DND-41 (cell line): ENCODE data around the gene CTCF.
"Not testable (repeated sequence)": the region's sequence is repeated elsewhere in the genome, so short reads cannot be mapped to it uniquely, and the experiment has no call there.

Experiments used
- ATAC-seq: fragments of 200-7000 bp; cut with Tn5 transposase; 3 replicates; pipeline ENCODE4 v1.9.1; 2021; ENCODE audit warnings: low read depth; ENCODE audit not compliant: insufficient read depth
- DNase-seq: peaks from one replicate; pipeline ENCODE4 v3.0.0-alpha.2; 2020
- H2AFZ ChIP-seq: 2 replicates; pipeline ENCODE4 v1.6.0; 2012; ENCODE audit warnings: low read depth, low read length
- H3K27ac ChIP-seq: 2 replicates; pipeline ENCODE4 v1.5.1; 2012; ENCODE audit warnings: low read length, inconsistent platforms
- H3K27me3 ChIP-seq: fragments of 200-600 bp; sonication (generic); 2 replicates; pipeline ENCODE4 v1.6.0; 2012; ENCODE audit warnings: low read length, mild to moderate bottlenecking, inconsistent platforms; ENCODE audit not compliant: insufficient read depth, poor library complexity
- H3K36me3 ChIP-seq: 2 replicates; pipeline ENCODE4 v1.5.1; 2012; ENCODE audit warnings: low read length, inconsistent platforms; ENCODE audit not compliant: insufficient read depth
- H3K4me1 ChIP-seq: 2 replicates; pipeline ENCODE4 v1.5.1; 2012; ENCODE audit warnings: mild to moderate bottlenecking, low read length; ENCODE audit not compliant: insufficient read depth
- H3K4me2 ChIP-seq: 2 replicates; pipeline ENCODE4 v1.6.0; 2012; ENCODE audit warnings: mild to moderate bottlenecking, moderate library complexity, low read length, inconsistent platforms; ENCODE audit not compliant: insufficient read depth
- H3K4me3 ChIP-seq, 2 experiments: fragments of 200-600 bp in 1 of 2; shearing (Covaris generic) in 1 of 2; 2 replicates each; pipeline ENCODE4 v1.5.1; 2012 to 2016; ENCODE audit warnings: inconsistent platforms in 2 of 2, low read length in 2 of 2, mild to moderate bottlenecking in 2 of 2, low read depth in 1 of 2, moderate library complexity in 1 of 2
- H3K79me2 ChIP-seq: 2 replicates; pipeline ENCODE4 v1.6.0; 2012; ENCODE audit warnings: low read length, inconsistent platforms; ENCODE audit not compliant: insufficient read depth
- H3K9ac ChIP-seq: 2 replicates; pipeline ENCODE4 v1.6.0; 2012; ENCODE audit warnings: low read depth, mild to moderate bottlenecking, inconsistent platforms, low read length, moderate library complexity
- H3K9me3 ChIP-seq: 2 replicates; pipeline ENCODE4 v1.5.1; 2012; ENCODE audit warnings: low read length, moderate library complexity, mild to moderate bottlenecking, inconsistent platforms; ENCODE audit not compliant: insufficient read depth, severe bottlenecking
- H4K20me1 ChIP-seq: 2 replicates; pipeline ENCODE4 v1.6.0; 2012; ENCODE audit warnings: low read length; ENCODE audit not compliant: insufficient read depth
- EZH2 ChIP-seq: IDR thresholded peaks from 3 replicates; pipeline ENCODE4 v1.6.1; 2012; ENCODE audit warnings: borderline replicate concordance, low read depth, mild to moderate bottlenecking, moderate library complexity, low read length, inconsistent platforms; ENCODE audit not compliant: severe bottlenecking
- TF ChIP-seq, protein P1 (sequence below): IDR thresholded peaks from 2 replicates; pipeline ENCODE4 v1.5.1; 2012; ENCODE audit warnings: borderline replicate concordance, low read length, moderate library complexity, mild to moderate bottlenecking; ENCODE audit not compliant: poor library complexity, severe bottlenecking; ENCODE audit errors: extremely low read depth

The CTCF gene

DNA sequence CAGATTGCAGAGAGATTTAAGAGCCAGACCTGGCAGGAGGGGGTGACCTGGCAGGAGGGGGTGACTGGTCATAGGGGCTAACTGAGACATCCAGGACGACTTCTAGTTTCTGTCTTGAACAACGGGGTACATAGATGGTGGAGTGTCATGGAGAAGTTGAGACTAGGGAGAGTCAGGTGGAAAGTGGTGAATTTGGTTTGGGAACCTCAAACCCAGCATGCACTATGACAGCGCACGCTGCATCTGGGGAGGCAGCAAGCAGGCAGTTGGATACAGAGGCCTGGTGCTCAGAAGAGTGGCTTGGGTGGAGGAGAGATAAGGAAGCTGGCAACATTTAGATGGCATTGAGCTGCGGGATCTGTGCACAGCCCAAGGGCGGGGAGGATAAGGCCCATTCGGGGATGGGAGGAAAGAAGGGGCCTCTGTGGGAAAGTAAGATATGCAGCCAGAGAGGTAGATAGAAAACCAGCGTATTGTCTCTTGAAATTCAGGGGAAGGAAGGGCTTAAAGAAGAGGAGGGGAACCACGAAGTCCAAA, 29.2 kb upstream of the CTCF start:
- no peak for ATAC-seq
- peaks cover 22% of the 10 kb centered on the region for H3K79me2 ChIP-seq

DNA sequence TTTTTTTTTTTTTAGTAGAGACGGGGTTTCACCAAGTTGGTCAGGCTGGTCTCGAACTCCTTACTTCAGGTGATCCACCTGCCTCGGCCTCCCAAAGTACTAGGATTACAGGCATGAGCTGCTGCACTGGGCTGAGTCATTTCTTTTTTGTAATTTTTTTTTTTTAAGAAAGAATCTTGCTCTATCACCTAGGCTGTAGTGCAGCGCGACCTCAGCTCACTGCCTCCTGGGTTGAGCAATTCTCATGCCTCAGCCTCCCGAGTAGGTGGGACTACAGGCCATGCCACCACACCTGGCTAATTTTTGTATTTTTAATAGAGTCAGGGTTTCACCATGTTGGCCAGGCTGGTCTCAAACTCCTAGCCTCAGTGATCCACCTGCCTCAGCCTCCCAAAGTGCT, 28.3 kb upstream of the CTCF start:
- not testable (repeated sequence) for H3K27ac ChIP-seq, H3K9ac ChIP-seq, H3K27me3 ChIP-seq, DNase-seq, H3K4me2 ChIP-seq, H2AFZ ChIP-seq, H3K4me3 ChIP-seq, ATAC-seq, H3K9me3 ChIP-seq, H3K36me3 ChIP-seq
- H3K4me1 ChIP-seq = peaks cover 49% of the 10 kb centered on the region
- H4K20me1 ChIP-seq = peaks cover 31% of the 10 kb centered on the region
- peaks cover 31% of the 10 kb centered on the region for H3K79me2 ChIP-seq

More for the DNA sequence above, 29.2 kb upstream of the CTCF start:
- TF ChIP-seq, protein P1, sequence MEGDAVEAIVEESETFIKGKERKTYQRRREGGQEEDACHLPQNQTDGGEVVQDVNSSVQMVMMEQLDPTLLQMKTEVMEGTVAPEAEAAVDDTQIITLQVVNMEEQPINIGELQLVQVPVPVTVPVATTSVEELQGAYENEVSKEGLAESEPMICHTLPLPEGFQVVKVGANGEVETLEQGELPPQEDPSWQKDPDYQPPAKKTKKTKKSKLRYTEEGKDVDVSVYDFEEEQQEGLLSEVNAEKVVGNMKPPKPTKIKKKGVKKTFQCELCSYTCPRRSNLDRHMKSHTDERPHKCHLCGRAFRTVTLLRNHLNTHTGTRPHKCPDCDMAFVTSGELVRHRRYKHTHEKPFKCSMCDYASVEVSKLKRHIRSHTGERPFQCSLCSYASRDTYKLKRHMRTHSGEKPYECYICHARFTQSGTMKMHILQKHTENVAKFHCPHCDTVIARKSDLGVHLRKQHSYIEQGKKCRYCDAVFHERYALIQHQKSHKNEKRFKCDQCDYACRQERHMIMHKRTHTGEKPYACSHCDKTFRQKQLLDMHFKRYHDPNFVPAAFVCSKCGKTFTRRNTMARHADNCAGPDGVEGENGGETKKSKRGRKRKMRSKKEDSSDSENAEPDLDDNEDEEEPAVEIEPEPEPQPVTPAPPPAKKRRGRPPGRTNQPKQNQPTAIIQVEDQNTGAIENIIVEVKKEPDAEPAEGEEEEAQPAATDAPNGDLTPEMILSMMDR = no peak
- no peak overlapping the region for H3K9ac ChIP-seq
- H3K27me3 ChIP-seq = no peaks in the 10 kb centered on the region
- no peaks in the 10 kb centered on the region for H3K9me3 ChIP-seq
- no peaks in the 10 kb centered on the region; the same call in 1 of the 2 replicates for H3K36me3 ChIP-seq
- peaks cover 28% of the 10 kb centered on the region for H4K20me1 ChIP-seq
- H3K4me3 ChIP-seq = no peak overlapping the region
- no peak overlapping the region for H2AFZ ChIP-seq
- no peak overlapping the region for H3K27ac ChIP-seq
- H3K4me2 ChIP-seq = no peak overlapping the region
- DNase-seq = no peak
- peaks cover 46% of the 10 kb centered on the region for H3K4me1 ChIP-seq

- Histone ChIP-seq H4K20me1 (peaks cover 35% of the 10 kb centered on the region), H3K79me2 (peaks cover 32% of the 10 kb centered on the region), H2AFZ (no peak overlapping the region), H3K27me3 (no peaks in the 10 kb centered on the region), H3K4me3 (no peak overlapping the region), H3K9ac (no peak overlapping the region), H3K36me3 (peaks cover 7% of the 10 kb centered on the region; the same call in 1 of the 2 replicates), H3K4me2 (no peak overlapping the region), H3K4me1 (peaks cover 49% of the 10 kb centered on the region), H3K27ac (no peak overlapping the region), H3K9me3 (no peaks in the 10 kb centered on the region)
- ATAC-seq (no peak), DNase-seq (no peak)
- TF ChIP-seq, protein P1 = no peak
- no peak for TF ChIP-seq EZH2
These were observed 27.9 kb upstream of the CTCF start for GRCh38 chr16:67534431-67534830.

DNA sequence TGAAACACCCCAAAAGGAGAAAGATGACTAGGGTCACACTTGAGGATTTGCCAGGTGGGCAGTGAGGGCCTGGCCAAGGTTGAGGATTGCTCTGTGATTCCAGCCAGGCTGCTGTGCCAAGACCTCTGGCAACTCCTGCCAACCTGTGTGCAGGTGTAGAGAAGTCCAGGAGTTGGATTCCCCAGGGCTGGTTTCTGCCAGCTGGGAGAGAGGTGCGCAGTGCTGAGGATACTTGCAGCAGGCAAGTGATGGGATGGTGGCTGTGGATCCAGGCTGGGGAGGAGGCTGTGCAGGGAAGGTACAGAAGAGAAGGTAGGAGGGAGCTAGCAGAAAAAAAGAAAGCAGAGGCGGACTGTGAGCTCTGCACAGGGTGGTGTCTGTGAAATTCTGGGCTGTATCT, 27.1 kb upstream of the CTCF start:
- H3K9me3 ChIP-seq = no peaks in the 10 kb centered on the region
- no peak overlapping the region for H3K27ac ChIP-seq
- ATAC-seq (no peak), DNase-seq (no peak)
- H3K27me3 ChIP-seq = no peaks in the 10 kb centered on the region
- TF ChIP-seq, protein P1 = no peak
- no peak for TF ChIP-seq EZH2
- no peak overlapping the region for H3K4me2 ChIP-seq
- H3K79me2 ChIP-seq = peaks cover 29% of the 10 kb centered on the region
- no peak overlapping the region for H2AFZ ChIP-seq
- peaks cover 15% of the 10 kb centered on the region for H3K36me3 ChIP-seq
- no peak overlapping the region for H3K4me3 ChIP-seq
- H3K9ac ChIP-seq = no peak overlapping the region
- peaks cover 38% of the 10 kb centered on the region for H4K20me1 ChIP-seq
- H3K4me1 ChIP-seq = peaks cover 41% of the 10 kb centered on the region
